GOT3 (cell line): ENCODE measurements around the gene CD59.
"Not testable (repeated sequence)": the region's sequence is repeated elsewhere in the genome, so short reads cannot be mapped to it uniquely, and the experiment has no call there.

Experiments used
- DNase-seq: peaks from one replicate; lab custom pipeline; 2025; ENCODE audit warnings: mixed read lengths; lab: John Stamatoyannopoulos, UW

CD59 gene

DNA sequence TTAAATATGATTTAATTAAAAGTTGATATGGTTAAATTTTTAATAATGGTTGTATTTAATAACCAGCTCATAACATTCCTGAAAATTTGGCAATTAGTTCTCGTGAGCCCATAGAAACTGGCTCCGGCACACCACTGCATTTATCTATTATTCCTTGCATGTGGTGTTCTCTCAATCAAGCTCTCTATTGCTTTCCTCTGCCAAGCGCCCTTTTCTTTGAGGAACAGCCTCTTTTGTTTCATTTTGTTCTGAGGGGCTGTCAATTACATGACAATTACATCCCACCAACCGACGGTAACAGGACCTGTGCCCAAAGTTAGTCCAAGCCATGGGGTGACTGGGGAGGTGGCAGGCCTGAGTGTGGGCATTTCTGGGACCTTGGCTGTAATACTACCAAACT, 43.7 kb downstream of the CD59 start:
- DNase-seq = no peak

DNA sequence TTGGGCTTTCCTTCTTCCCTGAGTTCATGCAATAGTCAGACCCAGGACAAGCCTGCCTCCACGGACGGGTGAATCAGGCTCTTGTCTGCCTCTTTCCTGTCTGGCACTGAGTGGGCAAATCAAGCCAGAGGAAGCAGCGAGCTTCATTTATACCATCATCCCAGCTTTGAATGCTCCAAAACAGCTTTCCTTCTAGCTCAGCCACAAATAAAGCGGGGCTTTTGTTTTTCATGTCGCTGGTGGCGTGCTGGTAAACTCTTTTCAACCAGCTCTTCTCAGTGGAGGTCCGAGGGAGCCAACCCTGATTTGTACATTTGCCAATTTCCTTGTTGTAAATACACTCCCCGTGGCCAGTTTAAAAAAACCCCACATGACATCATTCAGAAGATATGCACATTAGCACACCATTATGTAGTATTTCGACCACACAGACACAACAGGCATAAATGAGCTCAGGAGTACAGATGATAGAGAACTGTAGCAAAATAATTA, 44.2 kb downstream of the CD59 start:
- DNase-seq = no peak

GRCh38 chr11:33691066-33691864, 45.0 kb downstream of the CD59 start:
- DNase-seq = no peak

- peak; percentile 57 for DNase-seq
Measured at GRCh38 chr11:33690290-33691065, 45.7 kb downstream of the CD59 start.

DNA sequence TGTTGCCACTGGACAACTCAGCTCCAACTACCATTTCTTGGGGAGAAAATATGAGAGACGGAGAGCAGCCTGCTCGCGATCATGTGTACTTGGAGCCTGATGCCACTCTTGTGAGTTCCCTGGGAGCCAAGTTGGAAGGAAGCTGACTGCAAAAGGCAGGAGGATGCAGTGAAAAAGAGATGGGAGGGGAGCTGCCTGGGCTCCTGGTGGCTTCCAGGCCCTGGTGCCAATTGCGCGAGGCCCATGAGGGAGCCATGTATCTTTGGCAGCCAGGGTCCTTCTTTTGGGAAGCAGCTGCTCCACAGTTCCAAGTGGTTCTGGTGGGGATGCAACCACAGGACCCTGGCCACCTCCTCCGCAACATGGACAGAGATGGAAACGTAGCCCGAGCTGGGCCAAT, 46.7 kb downstream of the CD59 start:
- no peak for DNase-seq

GRCh38 chr11:33689085-33689484, 47.1 kb downstream of the CD59 start:
- no peak for DNase-seq

DNA sequence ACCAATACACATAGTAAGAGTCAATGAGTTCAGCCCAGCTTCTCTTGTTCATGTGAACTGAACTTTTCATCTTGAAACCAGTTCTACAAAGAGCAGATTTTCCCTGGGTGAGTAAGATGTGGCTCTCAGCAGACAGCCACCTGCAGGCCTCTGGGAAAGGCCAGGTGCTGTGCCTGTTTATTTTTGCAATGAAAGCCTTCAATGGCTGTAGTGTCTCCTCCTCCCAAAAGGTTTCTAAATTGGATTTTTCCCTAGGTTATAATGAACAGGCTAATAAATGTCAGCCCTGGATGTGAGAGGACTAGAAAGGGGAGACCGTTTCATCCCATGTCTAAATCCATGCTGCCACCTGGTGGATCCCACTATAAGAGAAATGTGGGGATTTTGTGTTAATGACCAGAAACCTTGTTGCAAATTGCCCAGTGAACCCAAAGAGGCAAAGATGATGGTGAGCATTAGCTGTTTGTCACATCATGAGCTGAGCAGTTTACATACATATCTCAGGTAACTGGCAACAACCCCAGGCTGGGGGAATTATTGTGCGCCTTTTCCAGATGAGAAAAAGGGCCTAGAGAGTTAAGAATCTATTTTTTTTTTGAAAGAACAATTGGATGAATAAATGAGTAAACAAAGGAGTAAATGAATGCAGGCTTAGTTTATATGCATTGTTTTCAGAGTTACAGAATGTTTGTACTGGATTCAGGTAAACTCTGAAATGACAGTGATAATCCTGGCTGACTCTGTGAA, 48.3 kb downstream of the CD59 start:
- DNase-seq = no peak

DNA sequence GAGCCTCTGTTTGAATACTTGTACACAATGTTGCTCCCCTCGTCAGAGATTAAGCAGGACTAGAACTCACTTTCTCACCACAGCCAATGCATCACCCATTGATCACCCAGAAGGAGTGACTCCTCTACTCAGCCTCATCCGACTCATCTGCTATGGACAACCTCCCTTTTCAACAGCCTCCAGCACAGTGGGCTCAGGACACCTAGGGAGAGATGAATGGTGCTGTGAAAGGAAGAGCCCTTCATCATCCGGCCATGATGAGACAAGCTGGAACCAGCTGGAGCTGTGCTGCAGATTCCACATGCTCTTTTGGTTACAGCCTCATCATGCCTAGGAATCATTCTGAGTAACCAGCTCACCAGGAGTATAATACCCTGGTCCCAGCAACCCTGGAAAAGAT, 51.1 kb downstream of the CD59 start:
- DNase-seq = no peak

DNA sequence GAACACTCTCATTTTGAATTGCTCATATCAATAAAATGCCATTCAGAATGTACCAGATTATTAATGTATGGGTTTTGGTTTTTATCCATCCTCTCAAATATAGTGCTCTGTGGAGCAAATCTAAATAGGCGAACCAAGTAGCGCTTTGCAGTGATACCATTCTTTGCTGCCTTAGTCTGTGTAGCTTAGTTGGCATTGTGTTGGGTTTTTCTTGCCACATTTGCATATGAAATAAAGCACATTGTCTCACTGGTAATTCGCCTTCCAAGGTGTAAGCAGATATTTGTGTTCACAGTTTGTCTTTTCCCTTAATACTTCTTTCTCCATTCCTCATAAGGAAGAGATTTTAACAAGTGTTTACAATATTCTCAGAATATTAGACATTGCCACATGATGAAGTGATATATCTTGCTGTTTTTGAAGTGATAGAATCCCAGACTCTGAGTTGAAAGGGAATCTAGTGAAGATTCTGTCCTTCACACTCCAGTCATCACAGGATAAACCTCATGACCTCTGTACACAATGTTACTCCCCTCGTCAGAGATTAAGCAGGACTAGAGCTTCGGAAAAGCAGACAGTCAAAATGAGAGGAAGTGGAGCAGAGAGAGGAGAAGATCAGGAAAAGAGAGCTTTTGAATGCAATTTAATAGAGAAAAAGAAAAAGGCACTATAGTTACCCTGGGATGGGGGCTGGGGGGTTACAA, 52.1 kb downstream of the CD59 start:
- DNase-seq = no peak

DNA sequence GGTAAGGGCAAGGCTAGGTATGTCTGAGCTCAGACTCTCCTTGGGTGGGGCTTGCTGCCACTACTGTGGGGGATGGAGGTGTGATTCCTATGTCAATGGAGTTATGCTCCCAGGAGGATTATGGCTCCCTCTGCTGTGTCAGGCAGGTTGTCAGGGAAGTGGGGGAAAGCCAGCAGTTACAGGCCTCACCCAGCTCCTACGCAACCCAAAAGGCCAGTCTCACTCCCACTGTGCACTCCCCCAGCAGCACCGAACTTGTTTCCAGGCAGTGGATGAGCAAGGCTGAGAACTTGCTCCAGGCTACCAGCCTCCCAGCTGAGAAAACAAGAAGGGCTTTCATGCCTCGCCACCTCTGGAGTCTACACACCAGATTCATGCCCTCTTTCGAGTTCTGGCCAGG, 53.8 kb downstream of the CD59 start:
- DNase-seq = no peak

DNA sequence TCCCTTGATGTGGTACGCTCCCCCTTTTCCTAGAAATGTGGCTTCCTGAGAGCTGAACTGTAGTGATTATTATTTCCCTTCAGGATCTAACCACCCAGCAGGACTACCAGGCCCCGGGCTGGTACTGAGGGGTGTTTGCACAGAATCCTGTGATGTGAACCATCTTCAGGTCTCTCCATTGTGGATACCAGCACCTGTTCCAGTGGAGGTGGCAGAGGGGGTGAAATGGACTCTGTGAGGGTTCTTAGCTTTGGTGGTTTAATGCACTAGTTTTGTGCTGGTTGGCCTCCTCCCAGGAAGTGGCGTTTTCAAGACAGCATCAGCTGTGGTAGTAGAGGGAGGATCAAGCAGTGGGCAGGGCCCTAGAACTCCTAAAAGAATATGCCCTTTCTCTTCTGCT, 54.2 kb downstream of the CD59 start:
- DNase-seq = no peak

DNA sequence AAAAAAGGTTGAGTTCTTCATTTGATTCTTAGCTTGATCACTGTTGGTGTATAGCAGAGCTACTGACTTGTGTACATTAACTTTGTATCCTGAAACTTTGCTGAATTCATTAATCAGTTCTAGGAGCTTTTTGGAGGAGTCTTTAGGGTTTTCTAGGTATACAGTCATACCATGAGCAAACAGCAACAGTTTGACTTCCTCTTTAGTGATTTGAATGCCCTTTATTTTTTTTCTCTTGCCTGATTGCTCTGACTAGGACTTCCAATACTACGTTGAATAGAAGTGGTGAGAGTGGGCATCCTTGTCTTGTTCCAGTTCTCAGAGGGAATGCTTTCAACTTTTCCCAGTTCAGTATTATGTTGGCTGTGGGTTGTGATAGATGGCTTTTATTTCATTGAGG, 57.6 kb downstream of the CD59 start:
- not testable (repeated sequence) for DNase-seq

- DNase-seq = no peak
Measured at GRCh38 chr11:33674035-33674814, 62.0 kb downstream of the CD59 start.

GRCh38 chr11:33672273-33672672, 64.0 kb downstream of the CD59 start:
- no peak for DNase-seq

DNA sequence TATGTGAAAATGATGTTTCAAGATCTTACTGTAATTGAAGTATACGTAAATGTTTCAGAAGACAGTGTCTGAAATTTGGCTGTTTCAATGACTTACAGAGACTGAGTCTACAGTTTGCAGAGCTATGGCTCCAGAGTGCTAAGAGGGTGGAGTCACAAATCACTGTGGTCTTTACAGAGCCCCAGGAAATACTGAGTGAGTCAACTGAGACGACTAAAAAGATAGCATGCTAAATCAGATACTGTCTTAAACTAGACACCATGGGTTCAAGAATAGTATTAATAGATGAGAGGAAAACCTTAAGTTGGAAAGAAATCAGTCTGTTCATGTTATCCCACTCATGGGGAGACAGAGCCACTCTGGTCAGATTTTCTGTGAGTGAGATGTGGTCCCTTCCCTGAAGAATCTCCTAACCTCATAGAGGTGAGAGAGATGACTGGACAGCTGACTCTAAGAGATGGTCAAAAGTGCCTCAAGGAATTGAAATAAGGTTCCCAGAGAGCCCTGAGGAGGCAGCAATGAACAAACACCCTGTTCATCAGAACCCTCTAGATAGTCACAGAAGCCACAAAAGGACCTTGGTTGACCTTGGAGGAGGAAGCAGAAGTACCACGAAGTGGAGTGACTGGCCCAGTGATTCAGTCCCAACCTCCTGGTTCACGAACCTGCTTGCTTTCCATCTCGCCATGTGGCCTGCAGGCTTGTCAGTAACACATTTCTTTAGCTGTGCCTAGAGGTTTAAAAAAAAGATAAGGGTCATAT, 65.8 kb downstream of the CD59 start:
- DNase-seq = no peak

- no peak for DNase-seq
Measured at GRCh38 chr11:33669598-33670249, 66.5 kb downstream of the CD59 start.

DNA sequence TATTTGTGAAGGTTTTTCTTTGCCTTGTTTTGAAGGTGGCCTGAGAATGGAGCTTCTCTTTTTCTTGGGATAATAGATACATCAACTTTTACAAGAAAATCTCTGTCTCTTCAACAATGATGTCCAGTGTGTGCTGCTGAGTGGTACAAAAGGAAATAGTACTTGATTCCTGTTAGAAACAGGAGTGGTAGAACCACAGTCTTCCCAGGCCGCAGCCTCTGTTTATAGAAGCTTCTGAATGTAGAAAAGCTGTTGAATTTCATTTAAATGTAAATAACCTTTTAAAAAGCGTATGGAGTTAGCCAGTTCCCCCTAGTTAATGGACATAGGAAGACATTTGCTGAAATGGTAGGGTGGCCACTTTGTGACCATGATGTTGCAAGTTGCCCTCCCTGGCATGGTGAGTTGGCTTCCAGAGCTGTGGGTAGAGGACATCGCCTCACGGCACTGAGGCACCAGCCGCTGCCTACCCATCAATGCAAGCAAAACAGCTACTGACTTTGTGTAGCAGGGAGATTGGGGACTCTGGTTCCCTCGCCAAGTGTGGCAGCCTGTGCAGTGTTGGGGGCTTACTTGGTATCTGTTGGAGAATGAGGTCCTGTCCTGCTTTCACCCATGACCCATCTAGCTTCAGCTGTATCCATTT, 67.1 kb downstream of the CD59 start:
- DNase-seq = no peak

DNA sequence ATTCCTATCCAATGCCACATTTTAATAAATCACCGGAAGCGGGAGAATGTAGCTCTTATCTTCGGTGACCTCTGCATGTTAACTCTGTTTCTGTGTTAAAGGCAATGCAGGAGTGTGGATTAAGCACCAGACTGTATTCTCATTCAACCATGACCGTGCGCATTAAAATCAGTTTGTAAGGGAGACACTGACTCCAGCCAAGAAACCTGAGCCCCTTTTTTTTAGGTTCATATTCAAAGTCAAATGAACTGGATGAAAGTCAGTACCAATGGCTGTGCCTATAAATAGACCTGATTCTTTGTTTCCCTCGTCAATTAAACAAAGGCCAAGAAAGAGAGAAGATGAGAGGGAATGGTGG, 67.8 kb downstream of the CD59 start:
- no peak for DNase-seq

DNA sequence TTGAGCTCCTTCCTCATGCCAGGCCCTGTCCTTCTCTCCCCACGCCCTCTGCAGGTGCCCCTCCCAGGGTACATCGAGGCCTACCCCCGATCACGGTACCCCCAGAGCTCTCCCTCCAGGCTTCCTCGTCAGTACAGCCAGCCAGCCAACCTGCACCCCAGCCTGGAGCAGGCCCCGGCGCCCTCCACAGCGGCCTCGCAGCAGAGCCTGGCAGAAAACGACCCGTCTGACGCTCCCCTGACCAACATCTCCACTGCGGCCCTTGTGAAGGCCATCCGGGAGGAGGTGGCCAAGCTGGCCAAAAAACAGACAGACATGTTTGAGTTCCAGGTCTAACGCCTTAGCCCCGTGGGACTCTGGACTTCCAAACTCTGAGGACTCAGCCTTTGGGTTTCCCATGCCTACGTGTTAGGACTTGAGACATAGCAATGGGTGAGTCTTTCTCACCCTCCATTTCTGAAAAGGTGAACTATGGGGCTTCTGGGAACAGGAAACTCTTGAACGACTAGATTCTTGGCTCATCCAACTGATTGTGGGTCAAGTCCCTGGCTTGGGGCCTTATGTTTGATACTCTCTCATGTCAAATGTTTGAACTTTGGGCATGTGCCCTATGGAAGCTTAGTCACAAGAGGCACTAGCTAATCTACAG, 68.3 kb downstream of the CD59 start:
- DNase-seq = no peak
